Fibroblast of lung (primary cell): Measurements from ENCODE around the gene ATP13A1. TPM values are rescaled to one million over a fixed set of nuclear protein-coding genes. Genes with fewer than 3 reads are reported as not detected.
"Not testable (repeated sequence)": the region's sequence is repeated elsewhere in the genome, so short reads cannot be mapped to it uniquely, and the experiment has no call there.

ENCODE experiments used
- DNase-seq, 2 donors: peaks; one replicate each; pipeline versions ENCODE4 v3.0.0 to v3.0.0-alpha.2; 2010; ENCODE audit warnings: low read depth in 2 of 2
- H2AFZ ChIP-seq: 2 replicates; pipeline ENCODE4 v1.5.1; 2012; ENCODE audit warnings: low read length, control low read depth, inconsistent platforms
- H3K27ac ChIP-seq: 2 replicates; pipeline ENCODE4 v1.5.1; 2011; ENCODE audit warnings: low read length, control low read depth; ENCODE audit not compliant: insufficient read depth
- H3K27me3 ChIP-seq: 2 replicates; pipeline ENCODE4 v1.5.1; 2011; ENCODE audit warnings: mild to moderate bottlenecking, low read length; ENCODE audit not compliant: control insufficient read depth, insufficient read depth
- H3K36me3 ChIP-seq: 2 replicates; pipeline ENCODE4 v1.5.1; 2011; ENCODE audit warnings: low read length; ENCODE audit not compliant: control insufficient read depth, insufficient read depth
- H3K4me1 ChIP-seq: 2 replicates; pipeline ENCODE4 v1.5.1; 2011; ENCODE audit warnings: low read length; ENCODE audit not compliant: control insufficient read depth, insufficient read depth; ENCODE audit errors: extremely low read depth
- H3K4me2 ChIP-seq: 2 replicates; pipeline ENCODE4 v1.5.1; 2011; ENCODE audit warnings: low read length, control low read depth; ENCODE audit not compliant: insufficient read depth; ENCODE audit errors: extremely low read depth
- H3K4me3 ChIP-seq, 4 experiments: fragments of 200-600 bp in 1 of 4; sonication (generic) in 1 of 4; replicated peaks in 1 of 4; 2 replicates each; pipeline ENCODE4 v1.5.1; 2011 to 2016; ENCODE audit warnings: low read length in 4 of 4, low read depth in 3 of 4, mild to moderate bottlenecking in 3 of 4, control low read depth in 2 of 4, inconsistent platforms in 1 of 4, mixed read lengths in 1 of 4; ENCODE audit not compliant: insufficient read depth in 1 of 4; ENCODE audit errors: control extremely low read depth in 1 of 4
- H3K79me2 ChIP-seq: 2 replicates; pipeline ENCODE4 v1.5.1; 2012; ENCODE audit warnings: mild to moderate bottlenecking, low read length, inconsistent platforms; ENCODE audit not compliant: control insufficient read depth, insufficient read depth
- H3K9ac ChIP-seq: 2 replicates; pipeline ENCODE4 v1.5.1; 2011; ENCODE audit warnings: mild to moderate bottlenecking, low read length, control low read depth; ENCODE audit not compliant: insufficient read depth
- H3K9me3 ChIP-seq: 2 replicates; pipeline ENCODE4 v1.5.1; 2012; ENCODE audit warnings: low read depth, low read length; ENCODE audit not compliant: control insufficient read depth, insufficient read depth
- H4K20me1 ChIP-seq: 2 replicates; pipeline ENCODE4 v1.5.1; 2011; ENCODE audit warnings: low read length; ENCODE audit not compliant: control insufficient read depth, insufficient read depth; ENCODE audit errors: extremely low read depth
- CTCF ChIP-seq, 2 donors: IDR thresholded peaks in 1 of 2; conservative IDR thresholded peaks in 1 of 2; 1 replicate in 1 of 2; 2 replicates in 1 of 2; pipeline ENCODE4 v1.5.1; 2011 to 2012; ENCODE audit warnings: low read length in 2 of 2, control low read depth in 1 of 2, inconsistent platforms in 1 of 2, low read depth in 1 of 2, mild to moderate bottlenecking in 1 of 2
- EZH2 ChIP-seq: IDR thresholded peaks from 2 replicates; pipeline ENCODE4 v1.5.1; 2012; ENCODE audit warnings: low read length, control low read depth, mild to moderate bottlenecking; ENCODE audit errors: missing control alignments
- polyA plus RNA-seq, 2 donors: library from polyadenylated mRNA; depleted of rRNA in 1 of 2; stranded (reverse) in 1 of 2; unstranded in 1 of 2; fragments of >200 nt; gene quantifications; 2 replicates each; pipeline ENCODE4 v1.2.1, GENCODE V29; 2011 to 2012; ENCODE audit warnings: missing spikeins in 1 of 2
- total RNA-seq: library from RNA; depleted of rRNA; stranded (reverse); fragments of >200 nt; gene quantifications from 2 replicates; pipeline ENCODE4 v1.2.1, GENCODE V29; 2014

ATP13A1 gene
- total and polyA plus RNA-seq, 2 donors (not counting 1 experiment from before 2014, with no cell fraction given): 8.5 to 25.4 TPM

GRCh38 chr19:19687090-19687489 lies 23.6 kb upstream of the ATP13A1 start:
- Histone ChIP-seq H3K9me3 (no peaks in the 10 kb centered on the region), H3K36me3 (no peaks in the 10 kb centered on the region), H3K79me2 (no peaks in the 10 kb centered on the region), H3K27ac (no peak overlapping the region), H3K4me3 (no peak overlapping the region), H4K20me1 (no peaks in the 10 kb centered on the region), H3K9ac (no peak overlapping the region), H3K4me2 (no peak overlapping the region), H2AFZ (no peak overlapping the region), H3K4me1 (no peaks in the 10 kb centered on the region), H3K27me3 (no peaks in the 10 kb centered on the region)
- TF ChIP-seq EZH2 (no peak), CTCF (conservative IDR thresholded peaks at IDR 0.05 in 1 of 2, IDR thresholded peaks at IDR 0.05 in 1 of 2; ENCODE audit: low read depth in 1 of 2, low read length in 2 of 2) (no peak)
- DNase-seq: no peak

- Histone ChIP-seq H3K9ac (no peak overlapping the region), H3K79me2 (no peaks in the 10 kb centered on the region), H3K27ac (no peak overlapping the region), H3K4me1 (no peaks in the 10 kb centered on the region), H3K4me3 (no peak overlapping the region), H3K9me3 (no peaks in the 10 kb centered on the region), H4K20me1 (no peaks in the 10 kb centered on the region), H2AFZ (no peak overlapping the region), H3K4me2 (no peak overlapping the region), H3K27me3 (no peaks in the 10 kb centered on the region), H3K36me3 (no peaks in the 10 kb centered on the region)
- DNase-seq: no peak
- TF ChIP-seq EZH2: no peak
These were observed 23.1 kb upstream of the ATP13A1 start for GRCh38 chr19:19686580-19686979.

GRCh38 chr19:19686119-19686518 lies 22.6 kb upstream of the ATP13A1 start:
- H3K9me3 ChIP-seq, DNase-seq, H2AFZ ChIP-seq, H4K20me1 ChIP-seq, H3K36me3 ChIP-seq, H3K4me2 ChIP-seq, H3K4me1 ChIP-seq, H3K27ac ChIP-seq, H3K79me2 ChIP-seq, H3K27me3 ChIP-seq, H3K4me3 ChIP-seq, H3K9ac ChIP-seq: not testable (repeated sequence)

GRCh38 chr19:19679176-19680073 lies 15.9 kb upstream of the ATP13A1 start:
- H3K79me2 ChIP-seq: no peaks in the 10 kb centered on the region
- no peak overlapping the region for H2AFZ ChIP-seq
- H3K9ac ChIP-seq: no peak overlapping the region
- no peaks in the 10 kb centered on the region for H3K27me3 ChIP-seq
- H3K4me3 ChIP-seq: no peak overlapping the region
- H4K20me1 ChIP-seq: no peaks in the 10 kb centered on the region
- H3K4me1 ChIP-seq: no peaks in the 10 kb centered on the region
- H3K27ac ChIP-seq: no peak overlapping the region
- H3K36me3 ChIP-seq: peaks cover 2% of the 10 kb centered on the region
- TF ChIP-seq CTCF (conservative IDR thresholded peaks at IDR 0.05 in 1 of 2, IDR thresholded peaks at IDR 0.05 in 1 of 2; ENCODE audit: low read depth in 1 of 2, low read length in 2 of 2): no peak
- no peak for TF ChIP-seq EZH2
- no peak overlapping the region for H3K4me2 ChIP-seq
- no peak for DNase-seq
- no peaks in the 10 kb centered on the region for H3K9me3 ChIP-seq
